Thymus (tissue), 11 donors: ENCODE results near the gene PLBD2. TPM values are rescaled to one million over a fixed set of nuclear protein-coding genes. Genes with fewer than 3 reads are reported as not detected.
"Not testable (repeated sequence)": the region's sequence is repeated elsewhere in the genome, so short reads cannot be mapped to it uniquely, and the experiment has no call there.

Source experiments
- DNase-seq, 9 donors: peaks; one replicate each; pipeline ENCODE4 v3.0.0-alpha.2; 2013; ENCODE audit warnings: low spot score in 9 of 9, low read depth in 6 of 9, missing footprints in 1 of 9
- H3K27ac ChIP-seq, 2 donors: one replicate each; pipeline ENCODE4 v1.5.1; 2013; ENCODE audit warnings: control low read depth in 1 of 2, low read depth in 1 of 2, low read length in 1 of 2, mild to moderate bottlenecking in 1 of 2, moderate library complexity in 1 of 2
- H3K27me3 ChIP-seq, 2 donors: one replicate each; pipeline ENCODE4 v1.5.1; 2013; ENCODE audit warnings: low read length in 1 of 2; ENCODE audit not compliant: control insufficient read depth in 2 of 2, insufficient read depth in 1 of 2
- H3K36me3 ChIP-seq, 2 donors: one replicate each; pipeline ENCODE4 v1.5.1; 2013; ENCODE audit warnings: low read length in 1 of 2, mild to moderate bottlenecking in 1 of 2, moderate library complexity in 1 of 2; ENCODE audit not compliant: control insufficient read depth in 2 of 2, insufficient read depth in 2 of 2
- H3K4me1 ChIP-seq, 2 donors: one replicate each; pipeline ENCODE4 v1.5.1; 2013; ENCODE audit warnings: low read length in 2 of 2; ENCODE audit not compliant: control insufficient read depth in 2 of 2, insufficient read depth in 2 of 2
- H3K4me3 ChIP-seq, 2 donors: one replicate each; pipeline ENCODE4 v1.5.1; 2013; ENCODE audit warnings: low read length in 2 of 2, control low read depth in 1 of 2, mild to moderate bottlenecking in 1 of 2
- H3K9me3 ChIP-seq, 2 donors: one replicate each; pipeline ENCODE4 v1.5.1; 2013; ENCODE audit warnings: low read length in 1 of 2, mild to moderate bottlenecking in 1 of 2; ENCODE audit not compliant: control insufficient read depth in 2 of 2, insufficient read depth in 1 of 2
- WGBS: extraction: QIAGEN DNeasy Blood & Tissue Kit; methylation state at CpG from one replicate; pipeline ENCODE4 v1.1.7; 2013; 5-methylcytosine and 5-hydroxymethylcytosine counted together
- polyA plus RNA-seq: library from polyadenylated mRNA; stranded (reverse); fragments of 200-250 nt; gene quantifications from one replicate; pipeline ENCODE4 v1.2.3, GENCODE V29; 2013
- total RNA-seq: library from RNA; stranded (reverse); fragments of 120-200 nt; gene quantifications from one replicate; pipeline ENCODE4 v1.2.4, GENCODE V29; 2013
- donor health status: healthy.

PLBD2 gene
- total and polyA plus RNA-seq, 2 donors = 2.5 to 9.3 TPM

DNA sequence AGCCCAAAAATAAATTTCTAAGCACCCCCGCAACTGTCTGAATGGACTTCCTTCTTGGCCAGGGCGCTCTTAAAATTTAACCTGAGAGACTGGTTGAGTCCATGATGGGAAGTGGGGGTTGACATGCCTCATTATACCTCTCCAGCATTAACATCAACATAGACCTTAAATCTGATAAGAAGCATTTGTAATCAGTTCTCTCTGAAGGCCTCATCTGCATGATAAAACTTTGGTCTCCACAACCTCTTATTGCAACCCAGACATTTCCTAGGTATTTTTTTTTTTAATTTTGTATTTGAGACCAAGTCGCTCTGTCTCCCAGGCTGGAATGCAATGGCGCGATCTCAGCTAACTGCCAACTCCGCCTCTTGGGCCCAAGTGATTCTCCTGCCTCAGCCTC, 13.1 kb upstream of the PLBD2 start:
- no peak for DNase-seq
- H3K36me3 ChIP-seq = no peaks in the 10 kb centered on the region
- H3K27ac ChIP-seq = no peak overlapping the region
- H3K4me3 ChIP-seq = no peak overlapping the region
- H3K9me3 ChIP-seq = no peaks in the 10 kb centered on the region
- peaks cover 0 to 9% of the 10 kb centered on the region in 2 donors for H3K27me3 ChIP-seq
- no peaks in the 10 kb centered on the region for H3K4me1 ChIP-seq
- 98% methylated on average over 6 of the region's 6 CpGs for WGBS

- H3K27me3 ChIP-seq = peaks cover 0 to 12% of the 10 kb centered on the region in 2 donors
- no peaks in the 10 kb centered on the region for H3K36me3 ChIP-seq
- H3K4me1 ChIP-seq = no peaks in the 10 kb centered on the region
- no peak for DNase-seq
- H3K4me3 ChIP-seq = no peak overlapping the region
- H3K9me3 ChIP-seq = no peaks in the 10 kb centered on the region
- WGBS = 95% methylated on average over 5 of the region's 5 CpGs
- no peak overlapping the region for H3K27ac ChIP-seq
These were observed 12.0 kb upstream of the PLBD2 start for GRCh38 chr12:113346353-113346752.

DNA sequence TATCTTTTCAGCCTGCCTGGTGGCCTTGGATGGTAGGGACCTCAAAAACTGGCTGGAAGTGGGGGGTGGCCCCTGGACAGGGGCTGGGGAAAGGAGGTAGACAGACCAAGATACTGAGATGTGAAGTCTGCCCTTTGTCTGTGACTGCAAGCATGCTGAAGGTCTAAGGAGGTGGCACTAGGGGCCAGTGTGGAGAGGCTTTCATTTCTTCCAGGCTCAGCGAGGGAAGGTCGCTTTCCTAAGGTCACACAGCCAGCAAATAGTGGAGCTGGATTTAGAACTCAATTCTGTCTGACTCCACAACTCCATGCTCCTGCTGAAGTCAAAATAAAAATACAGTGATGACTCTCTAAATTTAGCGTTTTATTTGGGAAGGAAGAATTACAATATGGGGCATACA, 11.3 kb upstream of the PLBD2 start:
- peaks cover 0 to 15% of the 10 kb centered on the region in 2 donors for H3K27me3 ChIP-seq
- 98% methylated on average over 3 of the region's 3 CpGs for WGBS

GRCh38 chr12:113347892-113348291, 10.5 kb upstream of the PLBD2 start:
- Histone ChIP-seq H3K36me3 (no peaks in the 10 kb centered on the region), H3K4me3 (no peak overlapping the region), H3K9me3 (no peaks in the 10 kb centered on the region), H3K27me3 (peaks cover 0 to 18% of the 10 kb centered on the region in 2 donors), H3K27ac (no peak overlapping the region), H3K4me1 (no peaks in the 10 kb centered on the region)
- DNase-seq = no peak
- 95% methylated on average over 2 of the region's 2 CpGs for WGBS

More for the DNA sequence above, 11.3 kb upstream of the PLBD2 start:
- DNase-seq = no peak
- no peaks in the 10 kb centered on the region for H3K4me1 ChIP-seq
- H3K9me3 ChIP-seq = no peaks in the 10 kb centered on the region
- no peak overlapping the region for H3K27ac ChIP-seq
- no peaks in the 10 kb centered on the region for H3K36me3 ChIP-seq
- no peak overlapping the region for H3K4me3 ChIP-seq

DNA sequence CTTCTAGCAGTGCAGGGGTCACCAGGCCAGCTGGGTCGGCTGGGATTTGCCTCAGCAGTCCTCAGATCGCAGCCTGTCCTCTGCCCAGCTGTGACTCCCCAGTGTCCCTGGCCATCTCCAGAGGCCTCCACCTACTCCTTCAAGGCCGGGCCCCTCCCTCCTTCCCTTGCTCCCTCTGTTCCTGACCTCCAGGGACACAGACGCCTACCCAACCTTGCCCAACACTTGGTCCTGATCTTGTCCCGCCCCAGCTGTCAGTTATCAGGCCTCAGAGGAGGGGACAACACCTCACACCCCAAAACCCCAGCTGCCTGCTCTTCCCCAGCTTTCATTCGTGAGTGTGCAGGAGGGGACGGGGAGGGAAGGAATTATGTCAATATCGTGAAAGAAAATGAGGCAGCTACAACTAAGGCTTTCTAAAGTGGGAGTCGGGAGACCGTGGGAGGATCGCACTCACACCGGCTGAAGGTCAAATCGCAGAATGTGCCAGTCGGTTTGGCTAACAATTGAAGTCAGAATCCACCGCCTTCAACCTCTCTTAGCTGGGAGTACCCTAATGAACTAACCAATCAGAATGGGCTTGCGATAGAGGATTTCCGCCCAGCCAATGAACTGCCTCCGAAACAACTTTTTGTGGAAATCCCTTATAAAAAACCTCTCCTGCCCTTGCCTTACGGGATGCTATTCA, 9.4 kb upstream of the PLBD2 start:
- no peak for DNase-seq
- Histone ChIP-seq H3K27ac (no peak overlapping the region), H3K27me3 (peaks cover 0 to 18% of the 10 kb centered on the region in 2 donors), H3K9me3 (no peaks in the 10 kb centered on the region), H3K4me1 (no peaks in the 10 kb centered on the region), H3K4me3 (no peak overlapping the region), H3K36me3 (no peaks in the 10 kb centered on the region)
- 88% methylated on average over 19 of the region's 19 CpGs for WGBS

DNA sequence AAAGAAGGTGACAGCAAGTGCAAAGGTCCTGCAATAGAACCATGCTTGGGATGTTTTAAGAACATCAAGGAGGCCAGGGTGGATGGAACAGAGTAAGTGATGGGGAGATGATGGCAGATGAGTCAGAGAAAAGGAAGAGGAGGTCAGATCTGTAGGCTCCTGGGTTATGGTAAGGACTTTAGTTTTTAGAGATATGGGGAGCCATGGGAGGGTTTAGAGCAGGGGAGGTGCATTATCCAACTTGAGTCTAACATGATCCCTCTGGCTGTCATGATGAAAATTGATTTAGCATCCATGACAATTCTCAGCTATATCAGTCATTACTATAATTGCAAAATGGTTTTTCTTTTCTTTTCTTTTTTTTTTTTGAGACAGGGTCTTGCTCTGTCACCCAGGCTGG, 7.3 kb upstream of the PLBD2 start:
- no peaks in the 10 kb centered on the region for H3K9me3 ChIP-seq
- DNase-seq = no peak
- peaks cover 0 to 18% of the 10 kb centered on the region in 2 donors for H3K27me3 ChIP-seq
- no peaks in the 10 kb centered on the region for H3K36me3 ChIP-seq
- no peak overlapping the region for H3K27ac ChIP-seq
- H3K4me1 ChIP-seq = no peaks in the 10 kb centered on the region
- no peak overlapping the region for H3K4me3 ChIP-seq

- H3K9me3 ChIP-seq, H3K36me3 ChIP-seq, DNase-seq, H3K4me3 ChIP-seq, H3K27ac ChIP-seq: not testable (repeated sequence)
- H3K4me1 ChIP-seq = peaks cover 7 to 10% of the 10 kb centered on the region in 2 donors
- H3K27me3 ChIP-seq = peaks cover 0 to 15% of the 10 kb centered on the region in 2 donors
- WGBS = 93% methylated on average over 7 of the region's 7 CpGs
These were observed 4.2 kb upstream of the PLBD2 start for GRCh38 chr12:113354192-113354591.

DNA sequence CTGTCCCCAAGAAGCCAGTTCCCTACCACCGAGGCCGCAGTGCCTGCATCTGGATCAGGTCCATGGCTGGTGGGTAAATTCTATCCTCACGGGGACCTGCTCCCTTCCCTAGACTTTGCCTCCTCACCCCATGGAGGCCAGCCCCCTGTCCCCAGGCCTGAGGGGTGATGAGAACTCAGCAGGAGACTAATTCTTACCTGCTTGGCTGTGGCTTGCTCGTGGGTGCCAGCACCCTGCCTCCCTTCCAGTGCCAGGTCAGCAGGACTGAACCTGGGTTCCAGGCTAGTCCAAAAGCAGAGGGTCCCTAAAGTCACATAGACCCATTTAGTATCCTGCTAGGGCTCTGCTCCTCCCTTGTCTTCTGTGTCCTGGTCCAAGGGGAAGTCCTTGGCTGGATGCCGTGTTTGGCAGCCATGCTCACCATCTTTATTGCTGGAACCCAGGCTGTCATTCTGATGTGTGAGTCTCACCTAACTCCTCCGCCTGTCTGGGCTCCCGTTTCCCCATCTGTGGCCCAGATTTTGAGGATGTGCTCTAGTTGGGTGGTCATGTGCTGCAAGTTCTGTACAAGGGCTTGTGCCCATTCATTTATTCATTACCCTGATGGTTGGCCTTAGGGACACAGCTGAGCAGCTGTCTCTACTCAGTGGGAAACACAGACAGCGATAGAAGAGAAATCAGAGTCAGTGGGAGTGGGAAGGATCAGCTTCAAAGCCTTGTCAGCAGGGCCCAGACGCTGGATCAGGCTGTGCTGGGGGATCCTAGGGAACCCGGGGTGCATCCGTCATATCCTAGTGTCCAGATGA, 949 bp downstream of the PLBD2 start:
- Histone ChIP-seq H3K9me3 (no peaks in the 10 kb centered on the region), H3K36me3 (no peaks in the 10 kb centered on the region), H3K27me3 (peaks cover 0 to 5% of the 10 kb centered on the region in 2 donors), H3K4me1 (peaks cover 7 to 13% of the 10 kb centered on the region in 2 donors), H3K4me3 (peak overlapping the region; percentile 55 to 70), H3K27ac (peak overlapping the region in 1 of 2 donors; percentile 26)
- WGBS = 74% methylated on average over 11 of the region's 11 CpGs
- DNase-seq = peak in 2 of 9 donors; percentile 3 to 8
